ENCODE results near the gene TGFB2. TPM values are rescaled to one million over a fixed set of nuclear protein-coding genes. Genes with fewer than 3 reads are reported as not detected.

The TGFB2 gene
- total RNA-seq, 4 donors from 2014 or later = 0.38 to 6.8 (median 2.4) TPM

DNA sequence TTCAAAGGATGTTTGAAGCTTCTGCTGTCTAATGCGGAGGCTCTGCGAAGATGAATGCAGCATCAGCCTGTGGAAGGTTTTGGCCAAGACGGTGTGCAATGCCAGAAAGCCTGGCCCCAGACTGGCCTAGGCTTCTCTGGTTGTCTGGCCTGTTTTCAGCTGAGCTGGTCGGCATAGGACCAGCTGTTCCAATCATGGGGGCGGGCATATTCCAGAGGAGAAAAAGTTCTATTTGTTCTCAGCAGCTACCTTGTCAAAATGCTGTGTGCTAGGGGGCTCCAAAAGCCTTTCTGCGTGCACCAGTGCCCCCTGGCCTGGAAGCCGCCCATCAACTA, 57.6 kb downstream of the TGFB2 start:
- TF ChIP-seq CTCF (IDR thresholded peaks at IDR 0.05; ENCODE audit: low read depth) = no peak

DNA sequence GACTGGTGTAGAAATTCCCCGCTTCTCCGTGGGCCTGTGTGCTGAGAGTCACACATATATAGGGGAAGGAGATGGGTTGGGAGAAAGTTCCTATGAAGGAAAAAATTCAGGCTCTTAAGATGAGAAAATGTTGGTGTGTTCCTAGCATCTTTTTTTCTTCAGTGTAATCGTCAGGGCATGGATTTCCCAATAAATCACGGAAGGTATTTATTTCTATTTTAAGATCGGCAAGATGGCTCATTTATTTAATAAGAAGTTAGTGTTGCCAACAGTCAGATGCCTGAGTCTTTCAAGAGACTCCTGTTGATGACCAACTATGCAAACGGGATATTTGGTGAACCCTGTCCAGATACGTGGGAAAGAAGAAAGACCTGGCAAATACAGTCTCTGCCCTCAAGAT, 58.2 kb downstream of the TGFB2 start:
- TF ChIP-seq CTCF (IDR thresholded peaks at IDR 0.05; ENCODE audit: low read depth) = no peak

- TF ChIP-seq CTCF (IDR thresholded peaks at IDR 0.05; ENCODE audit: low read depth) = no peak
Observed at GRCh38 chr1:218407630-218408029, 62.5 kb downstream of the TGFB2 start.

- TF ChIP-seq CTCF (IDR thresholded peaks at IDR 0.05; ENCODE audit: low read depth) = no peak
Observed at GRCh38 chr1:218408135-218408534, 63.0 kb downstream of the TGFB2 start.

GRCh38 chr1:218408942-218409341, 63.8 kb downstream of the TGFB2 start:
- TF ChIP-seq CTCF (IDR thresholded peaks at IDR 0.05; ENCODE audit: low read depth) = no peak

- no peak for TF ChIP-seq CTCF (IDR thresholded peaks at IDR 0.05; ENCODE audit: low read depth)
Observed at GRCh38 chr1:218409946-218410510, 64.9 kb downstream of the TGFB2 start.

- TF ChIP-seq CTCF (IDR thresholded peaks at IDR 0.05; ENCODE audit: low read depth) = no peak
Observed at GRCh38 chr1:218411101-218411500, 66.0 kb downstream of the TGFB2 start.

Data from subcutaneous adipose tissue (tissue), 4 donors.